ENCODE measurements around the gene ST6GALNAC6.
"Not testable (repeated sequence)": the region's sequence is repeated elsewhere in the genome, so short reads cannot be mapped to it uniquely, and the experiment has no call there.

The ST6GALNAC6 gene

GRCh38 chr9:127871531-127871930 lies 27.9 kb downstream of the ST6GALNAC6 start:
- DNase-seq = no peak

GRCh38 chr9:127870887-127871286 lies 28.5 kb downstream of the ST6GALNAC6 start:
- DNase-seq = no peak

DNA sequence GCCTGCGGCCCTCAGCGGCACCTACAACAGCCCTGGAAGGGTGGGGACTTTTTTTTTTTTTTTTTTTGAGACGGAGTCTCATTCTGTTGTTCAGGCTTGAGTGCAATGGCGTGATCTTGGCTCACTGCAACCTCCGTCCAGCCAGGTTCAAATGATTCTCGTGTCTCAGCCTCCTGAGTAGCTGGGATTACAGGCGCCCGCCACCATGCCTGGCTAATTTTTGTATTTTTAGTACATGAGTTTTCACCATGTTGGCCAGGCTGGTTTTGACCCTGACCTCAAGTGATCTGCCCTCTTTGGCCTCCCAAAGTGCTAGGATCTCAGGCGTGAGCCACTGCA lies 29.3 kb downstream of the ST6GALNAC6 start:
- not testable (repeated sequence) for DNase-seq

DNA sequence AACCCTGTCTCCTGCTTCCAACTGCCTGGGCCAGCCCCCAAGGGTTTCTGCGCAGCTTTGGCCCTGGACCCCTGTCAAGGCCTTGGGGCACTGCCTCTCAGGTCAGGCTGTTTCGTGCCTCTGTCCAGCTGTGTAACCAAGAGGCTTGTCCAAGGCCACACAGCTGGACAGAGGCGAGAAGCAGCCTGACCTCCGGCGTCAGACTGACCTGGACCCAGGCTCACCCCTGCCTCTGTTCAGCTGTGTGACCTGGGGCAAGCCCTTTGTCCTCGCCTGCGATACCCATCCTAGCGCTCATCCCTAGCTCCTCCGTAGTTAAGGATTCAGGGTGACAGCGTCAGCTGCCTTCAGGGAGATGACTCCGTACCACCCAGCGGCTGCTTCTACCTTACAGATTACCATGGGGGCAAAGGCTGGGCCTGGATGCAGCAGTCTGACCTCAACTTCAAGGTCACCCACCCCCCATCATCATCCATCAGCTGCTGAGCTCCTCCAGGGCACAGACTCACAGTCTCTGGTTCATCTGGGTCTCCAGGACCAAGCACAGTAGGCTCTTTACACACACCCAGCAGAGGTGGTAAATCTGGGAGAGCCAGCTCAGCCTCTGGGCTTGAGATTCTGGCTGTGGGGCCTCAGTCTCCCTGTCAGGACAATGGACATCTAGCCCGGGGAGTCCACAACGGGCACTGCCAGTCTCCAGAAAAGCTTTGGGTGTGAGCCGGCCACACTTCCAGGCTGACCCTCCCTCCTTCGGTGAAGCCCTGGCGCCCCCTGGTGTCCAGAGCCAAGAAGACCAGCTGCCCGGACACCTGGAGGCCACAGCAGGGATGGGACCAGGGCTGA lies 29.9 kb downstream of the ST6GALNAC6 start:
- DNase-seq = peak; percentile 16 to 73

DNA sequence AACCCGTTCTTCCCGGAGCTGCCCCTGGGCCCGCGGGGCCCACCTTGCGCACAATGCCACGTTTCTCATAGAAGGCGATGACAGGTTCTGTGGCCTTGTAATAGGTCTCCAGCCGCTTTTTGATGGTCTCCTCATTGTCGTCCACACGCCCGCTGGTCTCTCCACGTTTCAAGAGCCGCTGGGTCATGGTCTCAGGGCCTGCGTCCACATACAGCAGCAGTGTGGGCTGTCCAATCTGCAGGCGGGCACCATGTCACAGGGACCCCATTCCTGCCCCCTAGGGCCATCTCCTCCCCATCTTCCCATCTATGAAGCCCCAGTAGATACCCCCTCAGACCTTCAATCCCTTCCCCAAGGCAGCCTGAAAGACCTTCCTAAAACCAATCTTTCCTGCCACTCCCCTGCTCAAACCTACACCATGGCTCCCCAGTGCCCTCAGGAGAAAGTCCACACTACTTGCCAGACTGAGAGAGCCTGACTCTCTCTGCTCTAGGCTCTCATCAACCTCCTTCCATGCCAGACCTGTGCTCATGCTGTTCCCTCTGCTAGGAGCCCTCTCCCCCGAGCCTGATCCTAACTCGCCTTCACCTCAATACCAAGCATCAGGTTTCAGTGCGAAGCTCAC lies 31.0 kb downstream of the ST6GALNAC6 start:
- DNase-seq = no peak

GRCh38 chr9:127867356-127868277 lies 31.8 kb downstream of the ST6GALNAC6 start:
- DNase-seq = no peak

DNA sequence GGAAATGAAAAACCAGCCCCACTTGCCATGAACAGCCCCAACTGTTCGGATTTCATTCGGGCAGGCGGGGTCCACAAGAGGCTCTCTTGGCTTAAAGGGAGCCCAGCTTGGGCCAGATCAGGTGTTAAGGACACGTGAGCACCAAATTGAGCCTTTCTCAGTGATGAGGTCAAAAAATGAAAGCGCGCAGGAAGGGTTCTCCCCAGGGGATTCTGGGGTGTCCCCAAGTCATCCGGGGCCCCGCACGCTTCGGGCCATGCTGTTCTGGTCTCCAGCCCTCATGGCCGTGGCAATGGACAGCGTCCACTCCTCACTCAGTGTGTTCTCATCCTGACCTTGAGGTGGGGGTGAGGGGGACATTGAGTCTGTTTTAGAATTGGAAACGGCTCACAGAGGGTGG lies 32.9 kb downstream of the ST6GALNAC6 start:
- DNase-seq = no peak

DNA sequence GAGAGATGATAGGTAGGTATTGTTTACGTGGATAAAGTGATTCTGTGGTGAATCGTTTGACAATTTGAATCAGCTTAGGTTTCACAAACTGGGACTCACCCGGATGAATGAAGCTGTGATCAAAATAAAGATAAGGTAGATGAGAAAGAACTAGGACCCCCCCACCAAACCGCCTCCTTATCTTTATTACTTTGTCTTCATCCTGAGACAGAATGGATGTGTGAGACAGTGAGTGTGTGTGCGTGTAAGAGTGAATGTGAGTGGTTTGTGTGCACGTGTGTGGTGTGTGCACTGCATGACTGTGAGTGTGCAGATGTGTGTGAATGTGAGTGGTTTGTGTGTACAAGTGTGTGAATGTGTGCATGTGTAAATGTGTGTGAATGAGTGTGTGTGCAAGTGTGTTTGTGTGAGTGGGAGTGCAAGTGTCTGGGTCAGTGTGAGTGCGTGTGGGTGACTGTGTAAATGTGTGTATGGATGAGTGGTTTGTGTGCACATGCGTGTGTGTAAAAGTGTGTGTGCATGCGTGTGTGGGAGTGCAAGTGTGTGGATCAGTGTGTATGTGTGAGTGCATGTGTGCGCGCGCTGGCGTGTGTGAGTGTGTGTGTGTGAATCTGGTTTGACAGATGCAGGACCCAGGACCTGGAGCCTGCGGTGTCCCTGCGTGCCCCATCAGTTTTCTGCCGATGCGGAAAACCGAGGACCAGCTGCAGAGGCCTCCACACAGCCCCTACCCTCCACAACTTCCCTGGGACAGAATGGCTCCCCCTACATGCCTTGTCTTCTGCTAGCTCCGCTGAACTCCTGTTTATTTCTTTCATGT lies 33.5 kb downstream of the ST6GALNAC6 start:
- DNase-seq = peak in 1 of 2 experiments; percentile 11

GRCh38 chr9:127863191-127863621 lies 36.2 kb downstream of the ST6GALNAC6 start:
- DNase-seq = no peak

DNA sequence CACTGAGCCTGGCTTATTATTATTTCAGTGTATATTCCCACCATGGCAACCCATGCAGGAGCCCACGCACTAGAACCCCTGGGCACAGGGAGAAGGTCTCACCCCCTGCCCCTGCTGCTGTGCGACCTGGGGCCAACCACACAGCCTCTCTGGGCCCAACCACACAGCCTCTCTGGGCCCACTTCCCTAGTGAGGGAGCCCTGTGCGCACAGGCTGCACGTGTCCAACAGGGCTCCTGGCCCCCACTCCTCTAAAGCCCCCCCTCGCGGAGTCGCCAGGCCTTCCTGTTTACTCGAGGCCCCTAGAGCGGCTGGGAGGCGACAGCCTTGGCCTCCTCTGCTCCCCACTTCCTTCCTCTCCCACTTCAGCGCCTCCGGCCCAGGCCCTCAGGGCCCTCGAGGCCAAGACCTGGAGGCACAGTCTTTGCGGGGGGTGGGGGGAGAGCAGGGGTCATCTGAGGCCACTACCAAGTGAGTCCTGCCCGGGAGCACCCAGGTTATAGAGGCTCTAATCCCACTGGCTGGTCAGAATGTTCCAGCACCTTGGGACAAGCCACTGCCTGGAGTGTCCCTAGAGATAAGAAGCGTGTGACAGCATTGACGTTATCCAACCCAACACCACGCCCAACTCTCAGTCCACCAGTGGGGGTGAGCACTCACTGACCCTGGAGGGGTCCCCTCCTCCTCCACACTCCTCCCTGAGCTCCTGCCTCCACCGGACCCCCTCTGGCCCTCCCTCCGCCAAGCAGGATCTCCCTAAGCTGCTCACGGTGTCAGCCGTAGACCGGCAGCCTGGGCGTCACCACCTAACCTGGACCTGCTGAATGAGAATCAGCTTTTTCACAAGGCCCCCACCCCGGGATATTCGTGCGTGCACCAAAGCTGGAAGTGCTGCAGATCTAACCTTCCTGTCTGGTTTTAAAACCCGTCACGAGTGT lies 37.1 kb downstream of the ST6GALNAC6 start:
- DNase-seq = no peak

- no peak for DNase-seq
Measured at GRCh38 chr9:127860779-127861178, 38.6 kb downstream of the ST6GALNAC6 start.

- no peak for DNase-seq
Measured at GRCh38 chr9:127860260-127860659, 39.1 kb downstream of the ST6GALNAC6 start.

- peak in 1 of 2 experiments; percentile 19 for DNase-seq
Measured at GRCh38 chr9:127858041-127858512, 41.3 kb downstream of the ST6GALNAC6 start.

DNA sequence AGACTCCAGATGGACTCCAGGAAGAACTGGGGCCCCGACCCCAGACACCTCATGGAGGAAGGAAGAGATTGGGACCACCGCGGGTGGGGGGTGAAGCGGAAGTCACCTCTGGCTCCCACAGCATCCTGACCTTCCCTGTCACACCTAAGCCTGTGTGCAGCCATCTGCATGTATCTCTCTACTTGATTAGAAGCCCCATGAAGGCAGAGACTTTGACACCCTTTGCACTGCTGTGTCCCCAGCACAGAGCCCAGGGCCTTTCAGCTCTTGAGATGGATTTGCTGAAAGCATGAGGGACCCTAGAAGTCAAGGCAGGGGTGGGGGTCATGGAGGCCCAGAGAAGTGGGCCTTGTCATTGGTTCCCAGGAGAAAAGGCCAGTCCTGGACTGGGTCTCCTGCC lies 42.1 kb downstream of the ST6GALNAC6 start:
- no peak for DNase-seq

DNA sequence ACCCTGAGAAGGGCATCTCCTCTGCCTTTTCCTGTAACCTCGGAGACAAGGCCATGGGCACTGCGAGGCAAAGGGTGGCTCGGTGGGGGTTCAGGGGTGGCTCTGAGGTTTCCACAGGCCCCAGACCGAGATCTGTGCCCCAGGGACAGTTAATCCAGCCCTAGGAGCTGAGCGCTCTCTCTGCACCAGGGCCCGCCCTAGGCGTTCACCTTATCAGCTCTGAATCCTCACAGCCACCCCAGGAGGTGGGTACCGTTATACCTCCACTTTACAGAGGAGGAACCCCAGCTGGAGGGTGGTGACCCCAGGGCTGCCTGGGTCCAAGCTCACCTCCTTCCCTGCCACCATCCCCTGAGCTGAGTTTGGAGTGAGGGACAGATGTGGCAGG lies 42.7 kb downstream of the ST6GALNAC6 start:
- no peak for DNase-seq

DNA sequence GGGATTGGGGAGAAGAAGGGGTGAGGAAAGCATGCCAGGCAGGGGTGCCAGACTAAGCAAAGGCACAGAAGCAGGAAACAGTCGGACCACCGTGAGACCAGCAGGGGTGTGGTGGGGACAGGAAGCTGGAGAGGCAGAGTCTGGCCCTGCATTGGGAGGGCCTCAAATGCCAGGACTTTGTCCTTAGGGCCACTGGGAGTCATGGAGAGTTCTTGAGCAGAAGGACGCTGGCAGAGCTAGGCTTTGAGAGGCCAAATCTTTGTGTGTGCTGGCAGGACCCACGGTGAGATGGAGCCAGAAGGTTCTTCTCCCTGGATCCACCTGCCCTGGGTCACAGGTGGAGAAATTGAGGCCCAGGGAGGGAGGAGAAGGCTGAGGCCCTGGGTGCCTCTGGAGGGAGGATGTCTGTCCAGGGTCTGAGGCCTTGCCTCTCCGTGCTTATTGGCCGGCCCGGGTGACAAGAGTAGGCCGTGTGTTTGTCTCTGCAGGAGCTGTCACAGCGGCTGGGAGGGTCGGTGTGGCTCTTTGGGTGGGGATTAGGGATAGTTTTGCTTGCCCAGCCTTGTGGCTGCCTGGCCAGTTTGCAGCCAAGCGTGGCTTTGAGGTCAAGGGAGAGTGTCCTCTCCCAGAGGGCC lies 43.2 kb downstream of the ST6GALNAC6 start:
- no peak for DNase-seq

DNA sequence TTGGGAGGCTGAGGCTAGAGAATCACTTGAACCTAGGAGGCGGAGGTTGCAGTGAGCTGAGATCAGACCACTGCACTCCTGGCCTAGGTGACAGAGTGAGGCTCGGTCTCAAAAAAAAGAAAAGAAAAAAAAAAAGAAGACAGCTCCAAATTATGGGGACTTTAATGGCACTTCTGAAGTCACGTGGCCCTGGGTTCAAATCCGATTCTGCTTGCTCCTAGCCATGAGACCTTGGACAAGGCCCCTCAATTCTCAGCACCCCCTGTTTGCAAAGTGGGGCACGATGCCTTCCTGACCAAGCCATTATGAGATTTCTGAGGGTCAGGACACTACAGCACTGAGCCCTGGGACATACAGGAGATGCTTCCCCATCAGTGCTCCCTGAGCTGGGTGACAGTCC lies 43.9 kb downstream of the ST6GALNAC6 start:
- DNase-seq = no peak

GRCh38 chr9:127854960-127855359 lies 44.4 kb downstream of the ST6GALNAC6 start:
- no peak for DNase-seq

- DNase-seq = no peak
Measured at GRCh38 chr9:127854184-127854806, 45.1 kb downstream of the ST6GALNAC6 start, which contains the start of gene ENG. Gene ENG, minus strand, starts transcription at chr9:127854658. Its CDS starts 303 bp downstream, at chr9:127854355.
